Measurements from ENCODE around the gene ALG10.
"Not testable (repeated sequence)": the region's sequence is repeated elsewhere in the genome, so short reads cannot be mapped to it uniquely, and the experiment has no call there.

ALG10 gene

DNA sequence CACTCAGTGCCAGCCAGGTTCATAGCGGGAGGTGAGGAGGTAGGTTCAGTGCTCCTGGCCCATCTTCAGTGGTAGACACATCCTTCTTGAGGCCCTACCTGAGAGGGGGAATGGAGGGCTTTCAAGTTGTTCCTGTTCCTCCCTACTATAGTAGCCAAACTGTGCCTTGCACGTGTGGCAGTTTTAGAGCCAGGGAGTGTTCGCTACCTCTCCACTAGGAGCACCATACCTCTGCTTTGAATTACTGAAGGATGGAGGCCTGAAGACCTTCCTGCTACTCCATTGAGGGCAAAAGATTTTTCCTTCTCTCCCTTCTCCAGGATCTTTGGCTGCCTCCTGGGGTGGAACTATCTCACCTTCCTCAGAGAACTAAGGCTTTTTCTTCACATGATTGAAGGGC, 5.9 kb upstream of the ALG10 start:
- H3K4me3 ChIP-seq (ENCODE audit: low read depth, low read length): no peak overlapping the region
- TF ChIP-seq, protein P1, sequence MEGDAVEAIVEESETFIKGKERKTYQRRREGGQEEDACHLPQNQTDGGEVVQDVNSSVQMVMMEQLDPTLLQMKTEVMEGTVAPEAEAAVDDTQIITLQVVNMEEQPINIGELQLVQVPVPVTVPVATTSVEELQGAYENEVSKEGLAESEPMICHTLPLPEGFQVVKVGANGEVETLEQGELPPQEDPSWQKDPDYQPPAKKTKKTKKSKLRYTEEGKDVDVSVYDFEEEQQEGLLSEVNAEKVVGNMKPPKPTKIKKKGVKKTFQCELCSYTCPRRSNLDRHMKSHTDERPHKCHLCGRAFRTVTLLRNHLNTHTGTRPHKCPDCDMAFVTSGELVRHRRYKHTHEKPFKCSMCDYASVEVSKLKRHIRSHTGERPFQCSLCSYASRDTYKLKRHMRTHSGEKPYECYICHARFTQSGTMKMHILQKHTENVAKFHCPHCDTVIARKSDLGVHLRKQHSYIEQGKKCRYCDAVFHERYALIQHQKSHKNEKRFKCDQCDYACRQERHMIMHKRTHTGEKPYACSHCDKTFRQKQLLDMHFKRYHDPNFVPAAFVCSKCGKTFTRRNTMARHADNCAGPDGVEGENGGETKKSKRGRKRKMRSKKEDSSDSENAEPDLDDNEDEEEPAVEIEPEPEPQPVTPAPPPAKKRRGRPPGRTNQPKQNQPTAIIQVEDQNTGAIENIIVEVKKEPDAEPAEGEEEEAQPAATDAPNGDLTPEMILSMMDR (IDR thresholded peaks at IDR 0.05; ENCODE audit: low read depth, low read length): no peak

DNA sequence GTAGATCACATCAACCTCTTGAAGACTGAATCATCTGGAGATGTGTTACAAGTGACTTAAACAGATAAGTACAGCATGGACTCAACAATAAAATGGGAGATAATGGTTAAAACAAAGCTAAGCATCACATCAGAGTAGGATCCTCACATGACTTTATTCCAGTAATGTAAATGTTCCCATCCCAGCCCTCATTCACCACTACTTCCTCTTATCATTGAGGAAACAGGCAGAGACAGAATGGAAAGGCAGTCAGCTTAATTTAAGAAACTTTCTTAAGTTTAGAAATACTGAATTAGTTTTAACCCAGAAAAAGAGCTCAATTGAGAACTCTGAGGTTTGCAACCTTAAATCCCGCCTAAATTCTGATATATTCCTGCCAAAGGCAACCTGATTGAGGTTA, 1.2 kb upstream of the ALG10 start:
- no peak overlapping the region for H3K4me3 ChIP-seq (ENCODE audit: low read depth, low read length)
- TF ChIP-seq, protein P1 (IDR thresholded peaks at IDR 0.05; ENCODE audit: low read depth, low read length): no peak

DNA sequence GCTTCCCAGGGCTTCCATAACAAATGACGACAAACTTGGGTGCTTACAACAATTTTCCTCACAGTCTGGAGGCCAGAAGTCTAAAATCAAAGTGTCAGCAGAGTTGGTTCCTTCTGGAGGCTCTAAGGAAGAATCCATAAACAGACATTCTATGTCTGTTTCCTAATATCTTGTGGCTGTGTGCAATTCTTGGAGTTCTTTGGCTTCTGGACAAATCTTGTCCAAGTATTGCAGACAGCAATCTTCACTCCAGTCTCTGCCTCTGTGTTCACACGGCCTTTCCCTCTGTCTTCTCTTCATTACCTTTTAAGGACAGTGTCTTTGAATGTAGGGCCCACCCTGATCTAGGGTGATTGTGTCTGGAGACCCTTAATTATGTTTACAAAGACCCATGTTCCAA, 5.4 kb downstream of the ALG10 start:
- H3K4me3 ChIP-seq (ENCODE audit: low read depth, low read length): not testable (repeated sequence)

DNA sequence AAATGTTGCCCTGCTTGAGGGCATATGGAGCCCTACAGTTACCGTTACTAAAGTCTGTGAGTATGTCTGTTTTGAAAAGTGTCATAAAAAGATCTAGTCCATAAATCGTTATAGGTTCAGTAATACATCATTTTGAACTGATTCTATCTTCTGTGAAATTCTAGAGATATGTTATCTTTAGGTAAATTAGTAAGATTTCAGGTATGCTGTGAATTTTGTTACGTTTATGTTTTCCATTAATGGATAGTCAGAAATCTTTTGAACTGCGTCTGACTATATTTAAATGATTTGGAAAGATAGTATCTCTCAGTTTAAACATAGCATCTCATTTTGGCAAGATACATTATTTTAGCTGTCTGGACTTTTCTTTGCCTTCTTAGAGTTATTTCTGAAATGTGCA, 8.3 kb downstream of the ALG10 start:
- TF ChIP-seq, protein P1 (IDR thresholded peaks at IDR 0.05; ENCODE audit: low read depth, low read length): no peak
- no peak overlapping the region for H3K4me3 ChIP-seq (ENCODE audit: low read depth, low read length)

DNA sequence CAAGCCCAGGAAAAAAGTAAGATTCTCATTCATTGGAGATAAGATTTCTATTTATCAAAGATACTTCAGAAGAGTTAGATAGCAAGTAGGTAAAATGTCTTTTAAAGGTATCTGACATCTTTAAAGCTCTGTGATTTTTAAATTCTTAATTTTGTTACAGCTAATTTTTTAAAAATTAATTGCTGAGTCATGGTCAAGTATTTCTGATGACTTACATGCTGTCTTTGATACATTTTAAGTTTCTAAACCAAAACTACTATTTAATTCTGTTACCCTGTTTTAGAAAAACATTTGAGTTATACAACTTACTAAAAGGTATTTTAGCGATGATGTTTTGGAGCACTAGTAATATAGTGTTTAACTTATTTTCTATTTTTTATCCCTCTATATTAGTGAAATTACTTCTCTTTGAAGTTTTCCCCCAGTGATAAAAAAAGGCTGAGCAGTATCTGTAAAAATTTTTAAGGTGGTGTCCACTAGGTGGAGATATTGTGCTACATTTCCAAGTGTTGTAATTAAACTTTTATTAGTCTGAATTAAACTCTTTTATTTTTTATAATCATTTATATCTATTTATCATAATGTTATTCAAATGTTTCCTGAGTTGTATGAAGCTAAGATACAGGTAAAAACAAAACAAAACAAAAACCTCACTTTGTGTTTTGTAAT, 11.5 kb downstream of the ALG10 start:
- no peak overlapping the region for H3K4me3 ChIP-seq (ENCODE audit: low read depth, low read length)
- TF ChIP-seq, protein P1 (IDR thresholded peaks at IDR 0.05; ENCODE audit: low read depth, low read length): peak; percentile 9; the same call in 1 of the 2 replicates

DNA sequence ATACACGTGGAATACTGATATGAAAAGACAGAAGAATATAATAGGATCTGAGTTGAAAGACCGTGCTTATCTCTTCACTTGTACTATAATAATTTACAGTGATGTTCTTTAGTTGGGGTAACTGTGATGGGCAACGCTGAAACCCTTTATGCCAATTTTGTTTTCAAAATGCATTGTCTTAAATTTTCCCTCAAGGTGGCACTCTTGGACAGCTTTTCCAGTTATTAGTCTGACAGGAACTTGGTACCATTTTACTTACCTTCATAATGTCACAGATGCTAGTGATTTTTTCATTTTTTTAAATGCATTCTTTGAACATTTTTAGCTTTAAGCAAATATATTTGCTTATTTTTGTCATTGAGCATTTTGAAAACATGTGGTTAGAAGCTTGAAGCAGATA, 16.1 kb downstream of the ALG10 start:
- H3K4me3 ChIP-seq (ENCODE audit: low read depth, low read length): not testable (repeated sequence)

DNA sequence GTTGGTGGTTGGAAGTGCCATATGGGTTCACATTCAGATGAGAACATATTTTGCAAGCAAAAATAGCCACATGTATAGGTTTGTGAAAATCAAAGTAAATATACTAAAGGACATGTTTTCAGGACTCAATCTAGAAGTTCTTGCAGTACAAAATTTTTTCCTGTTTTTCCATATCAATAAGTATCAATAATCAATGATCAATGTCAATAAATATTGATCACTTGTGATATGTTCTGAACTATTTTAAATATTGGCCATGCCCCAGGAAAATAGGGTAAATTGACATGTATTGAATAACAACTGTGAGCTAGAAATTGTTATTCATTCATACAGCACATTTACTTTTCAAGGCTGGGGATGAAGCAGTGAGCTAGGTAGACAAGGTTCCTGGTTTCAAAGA, 24.3 kb downstream of the ALG10 start:
- H3K4me3 ChIP-seq (ENCODE audit: low read depth, low read length): no peak overlapping the region
- TF ChIP-seq, protein P1 (IDR thresholded peaks at IDR 0.05; ENCODE audit: low read depth, low read length): no peak

DNA sequence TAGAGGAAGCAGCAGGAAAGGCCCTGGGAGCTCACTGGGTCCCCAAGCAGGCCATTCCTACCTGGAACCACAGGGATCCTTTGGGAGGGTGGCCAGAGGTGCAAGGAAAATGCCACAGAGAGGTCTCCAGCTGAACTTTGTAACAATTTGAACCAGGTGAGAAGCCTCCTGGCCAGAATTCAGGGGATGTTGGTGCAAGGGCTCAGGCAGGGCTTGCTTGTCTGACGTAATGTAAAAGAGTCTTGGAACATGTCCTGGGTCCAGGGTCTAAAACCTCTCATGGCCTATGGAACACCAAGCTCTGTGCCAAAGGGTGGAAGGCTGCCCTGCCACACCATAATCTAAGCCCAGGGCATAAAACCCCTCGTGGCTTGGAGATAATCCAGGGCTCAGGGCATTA, 25.6 kb downstream of the ALG10 start:
- not testable (repeated sequence) for H3K4me3 ChIP-seq (ENCODE audit: low read depth, low read length)

DNA sequence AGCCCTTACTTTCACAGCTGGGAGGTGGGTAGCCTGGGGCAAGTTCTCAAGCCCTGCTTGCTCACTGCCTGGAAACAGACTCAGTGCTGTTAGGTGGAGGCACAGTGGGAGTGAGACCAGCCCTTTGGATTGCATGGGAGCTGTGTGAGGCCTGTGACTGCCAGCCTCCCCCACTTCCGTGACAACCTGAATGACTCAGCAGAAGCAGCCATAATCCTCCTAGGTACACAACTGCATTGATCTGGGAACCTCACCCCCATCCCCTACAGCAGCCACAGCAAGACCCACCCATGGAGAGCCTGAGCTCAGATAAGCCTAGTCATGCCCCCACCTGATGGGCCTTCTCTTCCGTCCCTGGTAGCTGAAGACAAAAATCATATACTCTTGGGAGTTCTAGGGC, 26.4 kb downstream of the ALG10 start:
- TF ChIP-seq, protein P1 (IDR thresholded peaks at IDR 0.05; ENCODE audit: low read depth, low read length): no peak

More for the DNA sequence above, 26.4 kb downstream of the ALG10 start:
- H3K4me3 ChIP-seq (ENCODE audit: low read depth, low read length): no peak overlapping the region
